IMR-90 (cell line): ENCODE data around the gene SLC4A8. TPM values are rescaled to one million over a fixed set of nuclear protein-coding genes. Genes with fewer than 3 reads are reported as not detected.

ENCODE experiments used
- ATAC-seq: fragments of 200-7000 bp; cut with Tn5 transposase; 2 replicates; pipeline ENCODE4 v1.9.1; 2020; ENCODE audit warnings: low read depth, mild to moderate bottlenecking, moderate library complexity
- BruUV-seq: library from RNA; stranded (reverse); fragments of 400-500 nt; replicated peaks from 2 replicates; lab custom pipeline; 2021; lab: Mats Ljungman, UMichigan
- CTCF ChIA-PET: fragments of 300-600 bp; formaldehyde crosslinking; extraction: SDS; loops from one replicate; lab custom pipeline; 2021; ENCODE audit warnings: antibody characterized with exemption; lab: Yijun Ruan, JAX
- POLR2A ChIA-PET: fragments of 300-600 bp; sonication (Branson Sonifier 250); formaldehyde crosslinking; loops from one replicate; lab custom pipeline; 2022; ENCODE audit warnings: antibody characterized with exemption; ENCODE audit not compliant: unreplicated experiment; lab: Charles Lee
- DNase-seq: peaks from one replicate; pipeline ENCODE4 v3.0.0; 2013
- H2AFZ ChIP-seq: replicated peaks from 2 replicates; pipeline ENCODE3; 2013; ENCODE audit warnings: low read length, mild to moderate bottlenecking; ENCODE audit not compliant: poor library complexity
- H2AK5ac ChIP-seq: 2 replicates; pipeline ENCODE4 v1.6.1; 2013; ENCODE audit warnings: low read depth, low read length, inconsistent platforms
- H2AK9ac ChIP-seq: replicated peaks from 2 replicates; pipeline ENCODE3; 2013; ENCODE audit warnings: mild to moderate bottlenecking, low read depth, low read length, moderate library complexity; ENCODE audit not compliant: poor library complexity
- H2BK120ac ChIP-seq: 2 replicates; pipeline ENCODE4 v1.6.1; 2013; ENCODE audit warnings: low read depth, low read length, inconsistent platforms
- H2BK15ac ChIP-seq: 3 replicates; pipeline ENCODE4 v1.6.1; 2013; ENCODE audit warnings: low read depth, low read length, inconsistent platforms
- H2BK20ac ChIP-seq: 2 replicates; pipeline ENCODE4 v1.6.1; 2013; ENCODE audit warnings: low read depth, mild to moderate bottlenecking, inconsistent platforms, low read length, moderate library complexity
- H2BK5ac ChIP-seq: 2 replicates; pipeline ENCODE4 v1.6.1; 2013; ENCODE audit warnings: mild to moderate bottlenecking, low read depth, low read length, inconsistent platforms; ENCODE audit not compliant: poor library complexity, severe bottlenecking
- H3K14ac ChIP-seq: replicated peaks from 2 replicates; pipeline ENCODE4 v1.6.1; 2013; ENCODE audit warnings: low read depth, low read length, inconsistent platforms
- H3K18ac ChIP-seq: 2 replicates; pipeline ENCODE4 v1.6.1; 2013; ENCODE audit warnings: low read depth, low read length, control low read depth
- H3K23ac ChIP-seq: 2 replicates; pipeline ENCODE4 v1.6.1; 2013; ENCODE audit warnings: low read depth, low read length, inconsistent platforms
- H3K27ac ChIP-seq: 2 replicates; pipeline ENCODE4 v1.5.1; 2013; ENCODE audit warnings: mild to moderate bottlenecking, control low read depth, low read length; ENCODE audit not compliant: insufficient read depth
- H3K27me3 ChIP-seq: 2 replicates; pipeline ENCODE4 v1.6.1; 2013; ENCODE audit warnings: low read length; ENCODE audit not compliant: control insufficient read depth, insufficient read depth
- H3K36me3 ChIP-seq: 2 replicates; pipeline ENCODE4 v1.6.1; 2013; ENCODE audit warnings: low read length, mixed read lengths; ENCODE audit not compliant: control insufficient read depth, insufficient read depth
- H3K4ac ChIP-seq: 2 replicates; pipeline ENCODE4 v1.6.1; 2013; ENCODE audit warnings: low read depth, low read length, inconsistent platforms
- H3K4me1 ChIP-seq: 2 replicates; pipeline ENCODE4 v1.6.1; 2013; ENCODE audit warnings: low read length, mixed read lengths; ENCODE audit not compliant: control insufficient read depth, insufficient read depth
- H3K4me2 ChIP-seq: 2 replicates; pipeline ENCODE4 v1.6.1; 2013; ENCODE audit warnings: low read depth, mild to moderate bottlenecking, control low read depth, low read length, moderate library complexity
- H3K4me3 ChIP-seq: 2 replicates; pipeline ENCODE4 v1.5.1; 2013; ENCODE audit warnings: low read depth, mild to moderate bottlenecking, control low read depth, low read length, moderate library complexity; ENCODE audit not compliant: insufficient read depth
- H3K56ac ChIP-seq: 2 replicates; pipeline ENCODE4 v1.6.1; 2013; ENCODE audit warnings: low read length, inconsistent platforms; ENCODE audit not compliant: insufficient read depth; ENCODE audit errors: extremely low read depth
- H3K79me1 ChIP-seq, 2 experiments: 2 replicates each; pipeline ENCODE4 v1.6.1; 2013; ENCODE audit warnings: low read length in 2 of 2, inconsistent platforms in 1 of 2, low read depth in 1 of 2
- H3K9ac ChIP-seq: 2 replicates; pipeline ENCODE4 v1.6.1; 2013; ENCODE audit warnings: low read depth, low read length, control low read depth
- H3K9me1 ChIP-seq: 2 replicates; pipeline ENCODE4 v1.6.1; 2013; ENCODE audit warnings: low read length, inconsistent platforms; ENCODE audit not compliant: insufficient read depth
- H3K9me3 ChIP-seq: 2 replicates; pipeline ENCODE4 v1.6.1; 2013; ENCODE audit warnings: low read length; ENCODE audit not compliant: control insufficient read depth, insufficient read depth
- H4K20me1 ChIP-seq: 2 replicates; pipeline ENCODE4 v1.6.1; 2013; ENCODE audit warnings: low read length, inconsistent platforms; ENCODE audit not compliant: insufficient read depth
- H4K5ac ChIP-seq: 2 replicates; pipeline ENCODE4 v1.6.1; 2013; ENCODE audit warnings: mild to moderate bottlenecking, low read depth, low read length, control low read depth
- H4K8ac ChIP-seq, 2 experiments: 2 replicates each; pipeline ENCODE4 v1.6.1; 2013; ENCODE audit warnings: low read depth in 2 of 2, low read length in 2 of 2, control low read depth in 1 of 2, inconsistent platforms in 1 of 2
- H4K91ac ChIP-seq: 2 replicates; pipeline ENCODE4 v1.6.1; 2013; ENCODE audit warnings: low read depth, low read length, inconsistent platforms; ENCODE audit not compliant: insufficient read depth
- BHLHE40 ChIP-seq: fragments of 150-350 bp; IDR thresholded peaks from 2 replicates; pipeline ENCODE4 v1.6.1; 2016; ENCODE audit warnings: mild to moderate bottlenecking, low read depth, low read length
- CEBPB ChIP-seq: IDR thresholded peaks from 2 replicates; pipeline ENCODE4 v1.6.1; 2012; ENCODE audit warnings: low read depth, low read length, improper control_type of control experiment
- MXI1 ChIP-seq: IDR thresholded peaks from 2 replicates; pipeline ENCODE4 v1.6.1; 2012; ENCODE audit warnings: low read depth, mild to moderate bottlenecking, low read length, moderate library complexity, borderline replicate concordance
- RAD21 ChIP-seq: IDR thresholded peaks from 2 replicates; pipeline ENCODE4 v1.6.1; 2012; ENCODE audit warnings: low read length, improper control_type of control experiment
- RCOR1 ChIP-seq: IDR thresholded peaks from 2 replicates; pipeline ENCODE4 v1.6.1; 2012; ENCODE audit warnings: mild to moderate bottlenecking, low read length, improper control_type of control experiment; ENCODE audit not compliant: insufficient replicate concordance
- RFX5 ChIP-seq: IDR thresholded peaks from 2 replicates; pipeline ENCODE4 v1.8.0; 2012; ENCODE audit warnings: low read depth, mild to moderate bottlenecking, low read length, moderate library complexity
- SMC3 ChIP-seq: fragments of 150-350 bp; IDR thresholded peaks from 2 replicates; pipeline ENCODE4 v1.6.1; 2016; ENCODE audit warnings: low read depth, mild to moderate bottlenecking, antibody characterized with exemption, low read length, moderate library complexity
- WGBS, 2 experiments: methylation state at CpG; one replicate each; pipeline versions ENCODE4 v1.1.5 to v1.1.7; 2013; ENCODE audit warnings: missing lambda C conversion rate in 2 of 2; ENCODE audit not compliant: insufficient read length in 1 of 2; ENCODE audit errors: extremely low coverage in 2 of 2; 5-methylcytosine and 5-hydroxymethylcytosine counted together
- dilution Hi-C: fragments of 300-500 bp; cut with HindIII; formaldehyde crosslinking; loops from one replicate; pipeline ENCODE4 v1.14.3; 2018; ENCODE audit warnings: low sequenced_read_pairs; ENCODE audit not compliant: unreplicated experiment
- in situ Hi-C: fragments of 300-500 bp; cut with MboI; formaldehyde crosslinking; loops from 3 replicates; pipeline ENCODE4 v1.14.3; 2019; ENCODE audit warnings: low sequenced_read_pairs, inconsistent platforms, mixed read lengths
- intact Hi-C: fragments of 100-400 bp; cut with micrococcal nuclease; formaldehyde crosslinking; loops from 2 replicates; pipeline ENCODE4 v1.10.0; 2022
- polyA plus RNA-seq, 3 experiments: library from polyadenylated mRNA; depleted of rRNA; stranded (reverse); fragments of >200 nt; gene quantifications; 2 replicates each; pipeline ENCODE4 v1.2.3, GENCODE V29; 2012; ENCODE audit warnings: low replicate concordance in 1 of 3
- total RNA-seq: library from RNA; depleted of rRNA; stranded (reverse); fragments of >200 nt; gene quantifications from 2 replicates; pipeline ENCODE4 v1.2.3, GENCODE V29; 2012
- TF ChIP-seq, protein P1 (sequence below): conservative IDR thresholded peaks from 2 replicates; pipeline ENCODE4 v1.5.1; 2012; ENCODE audit warnings: mild to moderate bottlenecking, low read depth, low read length, improper control_type of control experiment
- TF ChIP-seq, protein P2 (sequence below): fragments of 150-350 bp; IDR thresholded peaks from 2 replicates; pipeline ENCODE4 v1.6.1; 2016; ENCODE audit warnings: low read depth, mild to moderate bottlenecking, low read length, moderate library complexity, borderline replicate concordance
- TF ChIP-seq, protein P3 (sequence below): fragments of 150-350 bp; IDR thresholded peaks from 2 replicates; pipeline ENCODE4 v1.6.1; 2017; ENCODE audit warnings: mild to moderate bottlenecking, antibody characterized with exemption, low read length, low read depth

Gene SLC4A8
- total and polyA plus RNA-seq, 2 of the 4 experiments (the other 2 are of a cell fraction), result 3.1 to 5.2 TPM

DNA sequence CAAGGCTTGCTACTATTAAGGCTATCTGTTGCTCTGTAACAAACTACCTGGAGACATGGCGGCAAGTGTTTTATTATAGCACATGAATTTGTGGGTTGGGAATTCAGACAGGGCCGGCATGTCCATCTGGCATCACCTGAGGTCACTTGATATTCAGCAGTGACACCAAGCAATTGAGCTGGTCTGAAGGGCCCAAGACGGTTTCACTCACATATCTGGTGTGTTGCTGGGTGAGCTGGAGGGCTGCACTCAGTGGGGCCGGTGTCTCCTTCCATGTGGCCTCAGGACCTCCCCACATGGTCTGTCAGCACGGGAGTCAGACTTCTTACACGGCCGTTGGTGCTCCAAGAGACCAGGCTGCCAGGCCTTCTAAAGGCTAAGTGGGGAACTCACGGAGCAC lies 114.0 kb downstream of the SLC4A8 start:
- no peaks in the 10 kb centered on the region; the same call in 1 of the 2 replicates for H3K4me1 ChIP-seq
- no peaks in the 10 kb centered on the region for H3K36me3 ChIP-seq
- H4K8ac ChIP-seq, result no peak overlapping the region
- H4K5ac ChIP-seq, result no peak overlapping the region
- CTCF ChIA-PET, result no interaction called here
- no peak overlapping the region for H3K27ac ChIP-seq
- no peaks in the 10 kb centered on the region for H3K79me1 ChIP-seq
- no peak overlapping the region for H2BK20ac ChIP-seq
- no peak overlapping the region for H4K91ac ChIP-seq
- H2BK15ac ChIP-seq, result no peak overlapping the region
- ATAC-seq (no peak), DNase-seq (no peak)
- BruUV-seq, result no TSS peak
- no peak overlapping the region for H2BK5ac ChIP-seq
- in situ Hi-C loops, result loop anchor here (10.0 kb wide), 1 partner anchor 266 kb away; no protein-coding TSS in a partner anchor
- POLR2A ChIA-PET, result no interaction called here
- H2AK9ac ChIP-seq, result no peak overlapping the region
- no peak overlapping the region for H3K9ac ChIP-seq
- H3K9me1 ChIP-seq, result peaks cover 3% of the 10 kb centered on the region; the same call in 1 of the 2 replicates
- TF ChIP-seq BHLHE40 (no peak), RCOR1 (no peak), RAD21 (no peak), RFX5 (no peak), SMC3 (no peak), CEBPB (no peak), MXI1 (no peak)
- TF ChIP-seq, protein P1, sequence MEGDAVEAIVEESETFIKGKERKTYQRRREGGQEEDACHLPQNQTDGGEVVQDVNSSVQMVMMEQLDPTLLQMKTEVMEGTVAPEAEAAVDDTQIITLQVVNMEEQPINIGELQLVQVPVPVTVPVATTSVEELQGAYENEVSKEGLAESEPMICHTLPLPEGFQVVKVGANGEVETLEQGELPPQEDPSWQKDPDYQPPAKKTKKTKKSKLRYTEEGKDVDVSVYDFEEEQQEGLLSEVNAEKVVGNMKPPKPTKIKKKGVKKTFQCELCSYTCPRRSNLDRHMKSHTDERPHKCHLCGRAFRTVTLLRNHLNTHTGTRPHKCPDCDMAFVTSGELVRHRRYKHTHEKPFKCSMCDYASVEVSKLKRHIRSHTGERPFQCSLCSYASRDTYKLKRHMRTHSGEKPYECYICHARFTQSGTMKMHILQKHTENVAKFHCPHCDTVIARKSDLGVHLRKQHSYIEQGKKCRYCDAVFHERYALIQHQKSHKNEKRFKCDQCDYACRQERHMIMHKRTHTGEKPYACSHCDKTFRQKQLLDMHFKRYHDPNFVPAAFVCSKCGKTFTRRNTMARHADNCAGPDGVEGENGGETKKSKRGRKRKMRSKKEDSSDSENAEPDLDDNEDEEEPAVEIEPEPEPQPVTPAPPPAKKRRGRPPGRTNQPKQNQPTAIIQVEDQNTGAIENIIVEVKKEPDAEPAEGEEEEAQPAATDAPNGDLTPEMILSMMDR, result no peak
- TF ChIP-seq, protein P2, sequence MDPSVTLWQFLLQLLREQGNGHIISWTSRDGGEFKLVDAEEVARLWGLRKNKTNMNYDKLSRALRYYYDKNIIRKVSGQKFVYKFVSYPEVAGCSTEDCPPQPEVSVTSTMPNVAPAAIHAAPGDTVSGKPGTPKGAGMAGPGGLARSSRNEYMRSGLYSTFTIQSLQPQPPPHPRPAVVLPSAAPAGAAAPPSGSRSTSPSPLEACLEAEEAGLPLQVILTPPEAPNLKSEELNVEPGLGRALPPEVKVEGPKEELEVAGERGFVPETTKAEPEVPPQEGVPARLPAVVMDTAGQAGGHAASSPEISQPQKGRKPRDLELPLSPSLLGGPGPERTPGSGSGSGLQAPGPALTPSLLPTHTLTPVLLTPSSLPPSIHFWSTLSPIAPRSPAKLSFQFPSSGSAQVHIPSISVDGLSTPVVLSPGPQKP, result no peak
- TF ChIP-seq, protein P3, sequence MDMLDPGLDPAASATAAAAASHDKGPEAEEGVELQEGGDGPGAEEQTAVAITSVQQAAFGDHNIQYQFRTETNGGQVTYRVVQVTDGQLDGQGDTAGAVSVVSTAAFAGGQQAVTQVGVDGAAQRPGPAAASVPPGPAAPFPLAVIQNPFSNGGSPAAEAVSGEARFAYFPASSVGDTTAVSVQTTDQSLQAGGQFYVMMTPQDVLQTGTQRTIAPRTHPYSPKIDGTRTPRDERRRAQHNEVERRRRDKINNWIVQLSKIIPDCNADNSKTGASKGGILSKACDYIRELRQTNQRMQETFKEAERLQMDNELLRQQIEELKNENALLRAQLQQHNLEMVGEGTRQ, result no peak
- H3K14ac ChIP-seq, result no peak overlapping the region
- 80% methylated on average over 2 of the region's 8 CpGs; no CpG with 5 or more reads in 1 of the 2 experiments for WGBS, 2 experiments
- H2BK120ac ChIP-seq, result no peak overlapping the region
- H3K4me3 ChIP-seq, result no peak overlapping the region
- no peak overlapping the region for H3K4me2 ChIP-seq
- peaks cover 5% of the 10 kb centered on the region for H3K27me3 ChIP-seq
- no peak overlapping the region for H3K18ac ChIP-seq
- no peaks in the 10 kb centered on the region for H3K9me3 ChIP-seq
- H2AK5ac ChIP-seq, result no peak overlapping the region
- no peak overlapping the region for H3K4ac ChIP-seq
- dilution Hi-C loops, result no loop called here
- H2AFZ ChIP-seq, result no peak overlapping the region
- H3K56ac ChIP-seq, result no peak overlapping the region
- no peak overlapping the region for H3K23ac ChIP-seq
- H4K20me1 ChIP-seq, result no peaks in the 10 kb centered on the region
- intact Hi-C loops, result no loop called here
